Inflammatory macrophage (primary cell): ENCODE measurements around the gene DOHH.

Experiments
- DNase-seq, 2 donors: peaks; one replicate each; pipeline ENCODE4 v3.0.0-alpha.2; 2020 to 2022

Gene DOHH

GRCh38 chr19:3501780-3502179 is 1.3 kb upstream of the DOHH start:
- no peak for DNase-seq

- no peak for DNase-seq
Measured at GRCh38 chr19:3499738-3500428, 591 bp downstream of the DOHH start.

GRCh38 chr19:3497757-3498520 is 2.5 kb downstream of the DOHH start:
- DNase-seq, result no peak

GRCh38 chr19:3496392-3497273 is 3.8 kb downstream of the DOHH start:
- no peak for DNase-seq

- DNase-seq, result no peak
Measured at GRCh38 chr19:3494559-3494958, 5.9 kb downstream of the DOHH start.

GRCh38 chr19:3494051-3494450 is 6.4 kb downstream of the DOHH start:
- no peak for DNase-seq

GRCh38 chr19:3493651-3494050 is 6.8 kb downstream of the DOHH start:
- DNase-seq, result no peak

- no peak for DNase-seq
Measured at GRCh38 chr19:3492919-3493318, 7.6 kb downstream of the DOHH start.

GRCh38 chr19:3492131-3492839 is 8.2 kb downstream of the DOHH start:
- DNase-seq, result no peak

- DNase-seq, result no peak
Measured at GRCh38 chr19:3491396-3492119, 8.9 kb downstream of the DOHH start.

- no peak for DNase-seq
Measured at GRCh38 chr19:3483226-3483628, 17.2 kb downstream of the DOHH start, which contains the start of gene SMIM44. Gene SMIM44 (minus strand): TSS chr19:3483441. CDS start chr19:3483403, 38 bp downstream.

- DNase-seq, result no peak
Measured at GRCh38 chr19:3482507-3483225, 17.8 kb downstream of the DOHH start.

GRCh38 chr19:3481241-3482090 is 19.0 kb downstream of the DOHH start:
- DNase-seq, result no peak

GRCh38 chr19:3480383-3481091 is 19.9 kb downstream of the DOHH start, which contains the start of gene SMIM24:
Gene SMIM24 (minus strand): TSS chr19:3480525. CDS start chr19:3480463, 62 bp downstream.
- DNase-seq, result no peak

GRCh38 chr19:3479834-3480215 is 20.6 kb downstream of the DOHH start:
- DNase-seq, result no peak

- DNase-seq, result peak; percentile 60 to 65
Measured at GRCh38 chr19:3479177-3479833, 21.2 kb downstream of the DOHH start.

GRCh38 chr19:3478409-3479176 is 21.9 kb downstream of the DOHH start:
- peak in 1 of 2 donors; percentile 6 for DNase-seq

- DNase-seq, result no peak
Measured at GRCh38 chr19:3477951-3478350, 22.5 kb downstream of the DOHH start.
